ENCODE measurements around the gene NSF. TPM values are rescaled to one million over a fixed set of nuclear protein-coding genes. Genes with fewer than 3 reads are reported as not detected.
"Not testable (repeated sequence)": the region's sequence is repeated elsewhere in the genome, so short reads cannot be mapped to it uniquely, and the experiment has no call there.

Gene NSF
- polyA plus RNA-seq, 12 donors = 16.9 to 27.1 (median 23.4) TPM; not detected in 1

- DNase-seq = no peak
These were observed 161.0 kb downstream of the NSF start for GRCh38 chr17:46751425-46751824.

GRCh38 chr17:46753776-46754175, 163.3 kb downstream of the NSF start:
- DNase-seq = no peak

DNA sequence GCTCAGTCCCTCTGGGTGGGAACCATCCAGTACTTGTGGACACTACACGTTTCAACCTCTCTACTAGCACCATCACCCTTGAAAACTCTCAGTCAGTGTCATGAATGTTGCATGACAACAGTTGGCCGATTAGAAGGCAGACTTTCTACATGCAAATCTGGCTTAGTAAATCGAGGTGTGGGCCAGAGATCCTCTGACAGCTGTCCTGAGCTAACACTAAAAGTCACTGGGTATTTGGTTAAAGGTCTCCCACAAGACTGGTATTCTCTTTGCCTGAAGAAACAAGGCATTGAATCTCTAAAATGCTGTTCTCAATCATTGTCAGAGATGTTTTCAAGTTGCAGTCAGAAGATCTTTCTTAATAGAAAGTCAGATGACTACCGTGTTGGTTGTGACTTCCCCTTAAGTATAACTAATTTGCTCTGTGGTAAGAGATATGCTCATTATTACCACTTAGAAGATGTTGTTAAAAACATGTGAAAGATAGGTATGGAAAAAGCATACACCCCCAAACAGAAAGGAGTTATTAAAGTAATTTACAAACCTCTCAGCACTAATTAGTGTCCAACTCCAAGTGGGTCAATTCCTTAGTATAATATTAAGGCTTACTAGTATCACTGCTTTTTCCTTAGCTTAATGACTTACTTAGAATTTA, 165.7 kb downstream of the NSF start:
- no peak for DNase-seq

GRCh38 chr17:46756861-46757260, 166.4 kb downstream of the NSF start:
- no peak for DNase-seq

DNA sequence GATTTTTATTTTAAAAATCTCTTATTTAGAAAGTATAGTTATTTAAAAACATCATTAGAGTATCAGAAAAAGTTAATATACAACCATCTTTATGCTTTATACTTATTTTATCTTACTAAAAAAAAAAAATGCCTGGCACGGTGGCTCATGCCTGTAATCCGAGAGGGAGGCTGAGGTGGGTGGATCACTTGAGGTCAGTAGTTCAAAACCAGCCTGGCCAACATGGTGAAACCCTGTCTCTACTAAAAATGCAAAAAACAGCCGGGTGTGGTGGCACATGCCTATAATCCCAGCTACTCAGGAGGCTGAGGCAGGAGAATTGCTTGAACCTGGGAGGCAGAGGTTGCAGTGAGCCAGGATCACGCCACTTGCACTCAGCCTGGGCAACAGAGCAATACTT, 167.1 kb downstream of the NSF start:
- not testable (repeated sequence) for DNase-seq

DNA sequence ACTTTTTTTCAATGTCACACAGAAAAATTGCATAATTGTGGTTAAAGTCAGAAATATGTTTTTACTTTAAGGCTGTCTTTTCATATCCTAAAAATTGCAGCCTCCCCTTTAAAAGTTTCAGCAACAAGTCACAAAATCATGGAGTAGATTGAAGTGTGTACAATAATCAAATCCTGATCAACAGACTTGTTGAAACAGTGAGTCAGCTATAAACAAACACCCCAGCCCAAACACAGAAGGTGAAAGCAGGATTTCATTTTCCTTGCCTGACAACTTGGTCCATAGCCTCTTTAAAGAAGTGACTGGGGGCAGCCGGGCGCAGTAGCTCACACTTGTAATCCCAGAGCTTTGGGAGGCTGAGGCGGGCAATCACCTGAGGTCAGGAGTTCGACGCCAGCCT, 168.1 kb downstream of the NSF start:
- no peak for DNase-seq

- no peak for DNase-seq
These were observed 168.7 kb downstream of the NSF start for GRCh38 chr17:46759141-46759540.

DNA sequence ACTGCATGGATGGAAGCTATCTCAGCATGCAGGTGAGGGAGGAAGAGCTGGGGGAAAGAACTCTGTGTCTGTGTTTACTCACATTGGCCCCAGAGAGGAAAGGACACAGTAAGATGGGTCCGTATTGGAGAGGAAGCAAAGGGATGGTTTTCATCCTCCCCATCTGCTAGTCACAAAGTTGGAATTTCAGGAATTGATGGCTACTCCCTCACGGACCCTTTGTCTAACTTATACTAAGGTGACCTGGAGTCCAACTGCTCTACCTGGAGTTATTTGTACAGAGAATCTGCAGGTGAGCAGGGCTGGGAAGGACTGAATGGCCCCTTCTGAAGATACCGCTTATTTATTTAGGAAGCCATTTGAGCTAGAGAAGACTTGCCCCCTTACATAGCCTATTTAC, 172.9 kb downstream of the NSF start:
- no peak for DNase-seq

GRCh38 chr17:46764000-46764708, 173.7 kb downstream of the NSF start:
- no peak for DNase-seq

DNA sequence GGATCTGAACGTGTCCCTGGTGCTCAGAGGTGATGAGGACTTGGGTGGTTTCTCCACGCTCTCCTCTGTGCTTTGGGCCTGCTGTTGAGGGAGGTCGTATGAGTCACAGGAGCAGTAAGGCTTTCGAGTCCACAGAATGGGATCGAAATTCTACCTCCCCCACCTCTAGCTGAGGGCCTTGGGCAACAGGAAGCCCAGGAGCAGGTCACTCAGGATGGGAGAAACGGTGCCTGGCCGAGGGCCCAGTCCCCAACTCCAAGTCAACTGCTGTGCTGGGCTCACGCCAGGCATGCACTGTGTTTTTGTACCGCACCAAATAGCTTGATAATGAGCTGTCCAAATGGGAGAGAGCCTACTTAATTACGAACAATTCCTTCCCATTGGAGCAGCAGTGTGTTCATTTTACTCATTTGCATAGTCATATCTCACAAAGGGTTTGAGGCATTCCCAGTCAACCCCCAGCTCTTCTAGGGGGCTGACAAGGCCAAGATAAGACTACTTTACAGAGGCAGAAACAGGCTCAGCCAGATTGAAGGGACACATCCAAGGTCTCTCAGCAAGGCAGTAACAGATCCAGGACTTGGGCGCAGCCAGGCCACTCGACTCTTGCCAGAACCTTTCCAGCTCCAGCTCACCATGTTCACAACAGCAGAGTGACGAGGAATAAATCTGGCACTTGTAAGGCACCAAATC, 174.4 kb downstream of the NSF start:
- no peak for DNase-seq

GRCh38 chr17:46765453-46765852, 175.0 kb downstream of the NSF start:
- no peak for DNase-seq

- DNase-seq = no peak
These were observed 176.3 kb downstream of the NSF start for GRCh38 chr17:46766493-46767491.

DNA sequence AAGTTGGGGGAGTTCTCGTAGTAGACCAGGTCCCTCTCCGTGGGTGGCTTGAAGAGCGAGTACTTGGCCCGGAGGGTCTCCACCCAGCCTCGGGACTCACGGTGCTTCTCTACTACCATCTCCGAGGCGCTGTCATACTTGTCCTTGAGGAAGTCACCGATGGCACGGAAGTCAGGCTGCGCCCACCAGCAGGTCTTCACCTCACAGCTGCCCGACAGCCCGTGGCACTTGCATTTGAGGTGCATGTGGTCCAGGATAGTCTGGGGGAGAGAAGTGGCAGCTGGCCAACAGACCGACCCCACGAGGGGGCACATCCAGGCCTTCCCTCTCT, 178.0 kb downstream of the NSF start:
- no peak for DNase-seq

GRCh38 chr17:46768896-46769295, 178.4 kb downstream of the NSF start:
- not testable (repeated sequence) for DNase-seq

DNA sequence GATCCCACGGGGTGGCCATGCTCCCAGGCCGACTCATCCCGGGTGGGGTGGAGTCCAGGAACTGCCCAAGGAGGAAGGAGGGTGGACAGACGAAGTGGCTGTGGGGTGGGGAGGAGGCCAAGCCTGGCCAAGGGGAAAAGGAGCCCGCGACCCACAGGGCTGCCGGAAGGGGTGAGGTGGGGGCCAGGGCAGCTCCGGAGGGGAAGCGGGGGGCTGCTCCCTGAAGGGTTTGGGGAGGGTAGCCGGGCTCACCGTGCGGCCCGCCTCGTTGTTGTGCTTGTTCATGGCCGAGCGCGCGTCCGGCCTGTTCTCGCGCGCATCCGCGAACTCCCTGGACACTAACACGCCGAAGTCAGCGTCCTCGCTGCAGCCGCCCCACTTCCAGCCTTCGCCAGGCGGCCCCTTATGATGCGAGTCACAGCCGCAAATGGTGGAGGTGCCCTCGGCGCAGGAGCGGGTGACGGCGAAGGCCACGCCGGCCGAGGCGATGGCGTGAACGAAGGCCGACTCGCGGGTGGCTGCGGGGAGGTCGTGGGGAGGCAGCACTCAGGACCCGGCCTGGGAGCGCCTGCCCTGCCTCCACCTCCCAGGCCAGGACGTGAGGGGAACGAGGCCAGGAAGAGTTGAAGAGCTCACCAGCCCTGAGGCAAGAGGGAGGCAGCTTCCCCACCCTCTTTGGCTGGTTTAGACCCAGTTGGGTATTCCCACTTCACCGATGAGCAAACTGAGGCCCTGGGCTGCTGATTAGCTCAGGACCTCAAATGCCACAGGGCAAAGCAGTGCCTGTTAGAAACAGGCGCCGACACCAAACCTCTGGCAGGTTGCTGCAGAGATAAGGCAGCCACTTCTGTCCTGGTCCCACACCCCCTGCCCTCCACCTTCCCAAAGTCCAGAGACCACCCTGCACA, 179.3 kb downstream of the NSF start:
- peak; percentile 50 for DNase-seq

- DNase-seq = no peak
These were observed 180.0 kb downstream of the NSF start for GRCh38 chr17:46770439-46770817.

- DNase-seq = peak; percentile 31
These were observed 180.5 kb downstream of the NSF start for GRCh38 chr17:46770818-46771560.

DNA sequence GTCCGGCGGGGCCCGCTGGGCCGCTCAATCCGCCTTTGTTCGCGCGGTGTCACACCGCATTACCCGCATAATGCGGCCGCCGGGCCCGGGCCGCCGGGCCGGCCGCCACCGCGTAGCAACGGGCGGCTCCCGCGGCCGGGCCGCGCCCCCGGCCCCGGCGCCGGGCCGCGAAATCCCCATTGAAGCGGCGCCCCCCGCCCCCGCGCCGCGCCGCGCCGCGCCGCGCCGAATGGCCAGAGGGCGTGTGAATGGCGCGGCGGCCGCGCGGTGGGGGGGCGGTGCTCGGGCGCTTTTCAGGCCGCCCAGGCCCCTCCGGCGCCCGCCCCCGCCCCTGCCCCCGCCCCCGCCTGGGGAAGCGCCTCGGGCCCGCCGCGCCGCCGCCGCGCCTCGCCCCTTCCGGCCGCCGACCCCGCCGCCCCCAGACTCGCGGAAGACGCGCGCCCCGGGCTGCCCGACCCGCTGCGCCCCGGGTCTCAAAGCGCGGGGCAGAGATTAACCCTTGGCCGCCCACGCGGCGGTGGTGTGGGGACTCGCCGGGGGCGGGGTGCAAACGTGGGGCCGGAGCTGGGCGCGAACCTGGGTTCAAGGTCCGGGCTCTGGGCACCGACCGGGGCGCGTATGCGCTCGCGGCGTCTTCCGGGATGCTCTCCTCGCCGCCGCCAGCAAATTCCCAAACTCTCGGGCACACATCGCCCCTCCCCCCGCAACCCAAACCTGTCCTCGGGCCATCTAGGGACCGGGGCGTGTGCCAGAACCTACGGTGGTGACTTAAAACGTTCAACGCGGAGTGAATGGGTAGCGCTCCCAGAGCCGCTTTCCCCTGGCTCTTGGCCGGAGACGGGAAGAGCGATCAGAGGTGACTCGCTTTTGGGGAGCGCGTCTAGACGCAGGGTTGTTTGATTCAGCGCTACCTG, 181.3 kb downstream of the NSF start:
- DNase-seq = peak; percentile 31
